Activated T-helper 1 cell treated with anti-CD3 and anti-CD28 coated beads, Interleukin-12 subunit alpha, Interleukin-12 subunit beta, Interleukin-2, Interleukin-4 antibody, amounts not matched to agents 30 ng/mL and 10 ng/mL and 1 ng/mL, durations not matched to agents 14 hours and 24 hours and 36 hours (primary cell): ENCODE results near the gene ST14. TPM values are rescaled to one million over a fixed set of nuclear protein-coding genes. Genes with fewer than 3 reads are reported as not detected.

Experiments
- DNase-seq: peaks from one replicate; pipeline ENCODE4 v3.0.0; 2021; ENCODE audit warnings: low spot score
- H3K27ac Mint-ChIP-seq: one replicate; pipeline ENCODE4 v1.8.0; 2021; ENCODE audit warnings: mild to moderate bottlenecking, mixed read lengths
- H3K27me3 Mint-ChIP-seq: one replicate; pipeline ENCODE4 v1.8.0; 2022; ENCODE audit warnings: mild to moderate bottlenecking, moderate library complexity, mixed read lengths; ENCODE audit not compliant: insufficient read depth
- H3K36me3 Mint-ChIP-seq: one replicate; pipeline ENCODE4 v1.8.0; 2021; ENCODE audit warnings: low read depth, mixed read lengths
- H3K4me1 Mint-ChIP-seq: one replicate; pipeline ENCODE4 v1.8.0; 2021; ENCODE audit warnings: low read depth, mixed read lengths
- H3K4me3 Mint-ChIP-seq: one replicate; pipeline ENCODE4 v1.8.0; 2021; ENCODE audit warnings: mild to moderate bottlenecking, moderate library complexity, mixed read lengths
- H3K9me3 Mint-ChIP-seq: one replicate; pipeline ENCODE4 v1.8.0; 2021; ENCODE audit warnings: mixed read lengths
- intact Hi-C: fragments of 100-400 bp; cut with micrococcal nuclease; formaldehyde crosslinking; loops from one replicate; pipeline ENCODE4 v1.15.1; 2024
- total RNA-seq: library from RNA; stranded (reverse); gene quantifications from 2 replicates; pipeline ENCODE4 v1.2.3, GENCODE V29; 2022

The ST14 gene
- total RNA-seq, 1 donor from 2014 or later, result not detected

DNA sequence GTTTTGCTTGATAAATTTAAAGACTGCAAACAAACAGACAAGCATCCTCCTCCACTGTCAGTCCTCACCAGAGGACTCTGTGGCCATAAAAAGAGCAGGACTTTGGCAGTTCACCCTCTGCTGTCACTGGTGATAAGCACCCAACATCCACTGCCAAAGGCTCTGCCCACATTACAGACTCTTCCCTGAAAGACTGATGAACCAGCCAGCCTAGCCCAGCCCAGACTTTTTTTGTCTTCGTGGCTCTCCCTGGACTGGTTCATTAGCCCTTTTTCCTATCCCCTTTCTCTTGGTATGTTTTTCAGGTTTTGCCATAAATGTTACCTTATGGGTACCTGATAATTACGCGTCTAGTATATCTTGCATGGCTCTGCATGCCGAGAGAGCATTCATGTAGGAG is 15.1 kb downstream of the ST14 start:
- peaks cover 9% of the 10 kb centered on the region for H3K9me3 Mint-ChIP-seq
- H3K27me3 Mint-ChIP-seq, result peaks cover 4% of the 10 kb centered on the region
- intact Hi-C loops, result no loop called here
- no peak overlapping the region for H3K27ac Mint-ChIP-seq
- no peak overlapping the region for H3K4me3 Mint-ChIP-seq
- DNase-seq, result no peak
- no peaks in the 10 kb centered on the region for H3K36me3 Mint-ChIP-seq
- H3K4me1 Mint-ChIP-seq, result no peaks in the 10 kb centered on the region

DNA sequence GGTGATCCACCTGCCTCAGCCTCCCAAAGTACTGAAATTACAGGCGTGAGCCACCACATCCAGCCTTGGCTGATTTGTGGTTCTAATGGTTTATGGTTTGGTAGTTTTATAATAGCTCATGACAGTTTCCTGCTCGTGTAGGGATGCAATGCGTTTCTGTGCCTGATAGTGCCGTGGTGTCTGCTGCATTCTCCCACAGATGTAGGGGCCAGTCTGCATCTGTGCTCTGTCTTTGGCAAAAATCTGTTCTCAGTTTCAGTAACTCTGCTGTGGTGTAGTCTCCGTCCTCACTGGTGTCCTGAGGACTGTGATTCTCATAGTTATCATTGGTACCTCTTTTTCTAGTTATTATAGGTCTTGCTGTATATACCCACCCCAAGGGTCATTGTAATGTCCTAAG is 16.3 kb downstream of the ST14 start:
- H3K27ac Mint-ChIP-seq, result no peak overlapping the region
- intact Hi-C loops, result no loop called here
- no peaks in the 10 kb centered on the region for H3K36me3 Mint-ChIP-seq
- H3K9me3 Mint-ChIP-seq, result peaks cover 9% of the 10 kb centered on the region
- H3K27me3 Mint-ChIP-seq, result peaks cover 4% of the 10 kb centered on the region
- H3K4me3 Mint-ChIP-seq, result no peak overlapping the region
- no peaks in the 10 kb centered on the region for H3K4me1 Mint-ChIP-seq
- DNase-seq, result no peak

- peaks cover 9% of the 10 kb centered on the region for H3K9me3 Mint-ChIP-seq
- no peak for DNase-seq
- H3K4me3 Mint-ChIP-seq, result no peak overlapping the region
- H3K36me3 Mint-ChIP-seq, result no peaks in the 10 kb centered on the region
- no peaks in the 10 kb centered on the region for H3K4me1 Mint-ChIP-seq
- peaks cover 6% of the 10 kb centered on the region for H3K27me3 Mint-ChIP-seq
- no peak overlapping the region for H3K27ac Mint-ChIP-seq
- intact Hi-C loops, result no loop called here
These were observed 18.2 kb downstream of the ST14 start for GRCh38 chr11:130177782-130178181.

GRCh38 chr11:130178441-130179339 is 19.1 kb downstream of the ST14 start:
- Mint-ChIP-seq H3K27me3 (peaks cover 6% of the 10 kb centered on the region), H3K27ac (no peak overlapping the region), H3K4me1 (no peaks in the 10 kb centered on the region), H3K36me3 (no peaks in the 10 kb centered on the region), H3K9me3 (peaks cover 9% of the 10 kb centered on the region), H3K4me3 (no peak overlapping the region)
- intact Hi-C loops, result no loop called here
- no peak for DNase-seq

DNA sequence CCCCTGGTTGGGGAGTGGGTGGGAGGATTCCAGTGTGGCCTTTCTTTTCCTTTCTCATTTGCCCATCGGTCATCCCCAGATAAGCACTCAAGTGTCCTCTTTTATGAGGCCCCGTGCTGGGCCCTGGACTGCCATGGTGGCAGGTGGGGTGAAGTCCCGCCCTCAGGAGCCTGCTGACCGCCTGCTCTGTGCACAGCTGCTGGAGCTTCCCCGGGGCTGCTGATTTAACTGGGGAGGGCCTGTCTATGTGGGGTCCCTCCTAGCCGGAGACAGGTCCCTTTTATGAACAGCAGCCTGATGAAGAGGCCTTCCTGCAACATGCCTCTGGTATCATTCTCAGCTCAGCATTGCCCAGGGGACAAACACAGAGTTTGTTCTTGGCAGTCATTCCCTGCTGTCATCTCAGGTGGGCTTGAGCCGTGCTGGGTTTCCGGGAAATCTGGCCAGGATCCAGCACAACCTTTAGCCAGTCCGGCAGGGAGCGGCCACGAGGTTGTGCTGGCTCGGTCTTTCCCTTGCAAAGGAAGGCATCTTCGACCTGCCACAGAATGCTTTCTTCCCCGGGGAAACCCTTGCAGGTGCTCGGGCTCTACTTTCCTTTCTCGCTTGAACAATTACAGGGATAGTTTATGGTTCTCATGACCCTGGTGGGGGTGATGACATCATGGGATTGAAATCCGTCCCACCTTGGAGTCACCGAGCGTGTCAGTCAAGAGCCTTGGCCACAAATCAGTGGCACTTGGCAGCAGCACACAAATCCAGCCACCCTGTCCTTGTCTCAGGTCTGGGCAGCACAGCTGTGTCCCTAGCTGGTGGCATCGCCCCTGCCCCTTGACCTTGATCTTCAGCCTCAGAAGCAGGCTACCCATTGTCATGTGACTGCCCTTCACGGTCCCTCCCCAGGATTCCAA is 20.1 kb downstream of the ST14 start:
- DNase-seq, result no peak
- H3K9me3 Mint-ChIP-seq, result peaks cover 7% of the 10 kb centered on the region
- H3K27me3 Mint-ChIP-seq, result peaks cover 6% of the 10 kb centered on the region
- H3K4me3 Mint-ChIP-seq, result no peak overlapping the region
- H3K27ac Mint-ChIP-seq, result no peak overlapping the region
- intact Hi-C loops, result no loop called here
- no peaks in the 10 kb centered on the region for H3K36me3 Mint-ChIP-seq
- no peaks in the 10 kb centered on the region for H3K4me1 Mint-ChIP-seq

- intact Hi-C loops, result no loop called here
- peaks cover 2% of the 10 kb centered on the region for H3K27me3 Mint-ChIP-seq
- no peaks in the 10 kb centered on the region for H3K4me1 Mint-ChIP-seq
These were observed 20.9 kb downstream of the ST14 start for GRCh38 chr11:130180491-130180890.

GRCh38 chr11:130180896-130181294 is 21.3 kb downstream of the ST14 start:
- H3K27me3 Mint-ChIP-seq, result peaks cover 2% of the 10 kb centered on the region
- no peaks in the 10 kb centered on the region for H3K9me3 Mint-ChIP-seq
- intact Hi-C loops, result no loop called here
- H3K36me3 Mint-ChIP-seq, result no peaks in the 10 kb centered on the region
- H3K4me3 Mint-ChIP-seq, result no peak overlapping the region
- no peak overlapping the region for H3K27ac Mint-ChIP-seq
- H3K4me1 Mint-ChIP-seq, result no peaks in the 10 kb centered on the region
- no peak for DNase-seq

More at GRCh38 chr11:130180491-130180890, 20.9 kb downstream of the ST14 start:
- H3K4me3 Mint-ChIP-seq, result no peak overlapping the region
- H3K27ac Mint-ChIP-seq, result no peak overlapping the region
- no peak for DNase-seq
- no peaks in the 10 kb centered on the region for H3K9me3 Mint-ChIP-seq
- H3K36me3 Mint-ChIP-seq, result no peaks in the 10 kb centered on the region

- intact Hi-C loops, result no loop called here
- Mint-ChIP-seq H3K27me3 (peaks cover 2% of the 10 kb centered on the region), H3K36me3 (no peaks in the 10 kb centered on the region), H3K4me1 (no peaks in the 10 kb centered on the region), H3K27ac (no peak overlapping the region), H3K4me3 (no peak overlapping the region), H3K9me3 (no peaks in the 10 kb centered on the region)
- no peak for DNase-seq
These were observed 22.0 kb downstream of the ST14 start for GRCh38 chr11:130181295-130182272.

DNA sequence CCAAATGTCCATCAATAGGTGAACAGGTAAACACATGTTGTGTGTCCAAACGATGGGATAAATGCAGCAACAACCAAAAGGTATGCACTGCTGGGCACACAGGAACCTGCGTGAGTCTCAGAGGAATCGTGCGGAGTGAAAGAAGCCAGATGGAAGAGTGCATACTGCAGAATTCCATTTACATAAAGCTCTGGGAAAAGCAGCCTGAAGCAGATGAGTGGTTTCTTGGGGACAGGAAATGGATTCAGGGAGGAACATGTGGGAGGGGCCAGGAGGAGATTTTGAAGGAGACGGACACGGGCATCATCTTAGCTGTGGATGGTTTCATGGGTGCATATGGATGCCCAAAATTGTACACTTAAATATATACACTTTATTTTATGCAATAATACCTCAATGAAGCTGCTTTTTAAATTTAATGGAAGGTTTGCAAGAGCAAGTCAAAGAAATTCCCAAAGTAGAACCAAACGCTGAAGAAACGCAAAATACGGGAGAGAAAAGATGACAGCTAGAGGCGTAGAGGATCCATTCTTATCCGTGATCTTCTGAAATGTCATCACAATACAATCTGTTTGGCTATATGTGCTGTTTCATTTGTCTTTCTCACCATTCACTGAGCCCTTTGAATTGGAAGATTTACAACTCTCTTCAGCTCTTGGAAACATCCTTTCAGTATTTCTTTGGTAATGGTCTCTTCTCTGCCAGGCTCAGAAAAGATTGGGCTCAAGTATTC is 24.5 kb downstream of the ST14 start:
- intact Hi-C loops, result no loop called here
- no peaks in the 10 kb centered on the region for H3K36me3 Mint-ChIP-seq

GRCh38 chr11:130187096-130187495 is 27.5 kb downstream of the ST14 start:
- DNase-seq, result no peak
- Mint-ChIP-seq H3K4me3 (no peak overlapping the region), H3K27ac (no peak overlapping the region), H3K36me3 (no peaks in the 10 kb centered on the region), H3K4me1 (no peaks in the 10 kb centered on the region), H3K27me3 (peaks cover 2% of the 10 kb centered on the region), H3K9me3 (no peaks in the 10 kb centered on the region)
- intact Hi-C loops, result no loop called here

More for the DNA sequence above, 24.5 kb downstream of the ST14 start:
- no peaks in the 10 kb centered on the region for H3K9me3 Mint-ChIP-seq
- DNase-seq, result no peak
- no peak overlapping the region for H3K27ac Mint-ChIP-seq
- H3K4me1 Mint-ChIP-seq, result no peaks in the 10 kb centered on the region
- H3K4me3 Mint-ChIP-seq, result no peak overlapping the region
- peaks cover 2% of the 10 kb centered on the region for H3K27me3 Mint-ChIP-seq

DNA sequence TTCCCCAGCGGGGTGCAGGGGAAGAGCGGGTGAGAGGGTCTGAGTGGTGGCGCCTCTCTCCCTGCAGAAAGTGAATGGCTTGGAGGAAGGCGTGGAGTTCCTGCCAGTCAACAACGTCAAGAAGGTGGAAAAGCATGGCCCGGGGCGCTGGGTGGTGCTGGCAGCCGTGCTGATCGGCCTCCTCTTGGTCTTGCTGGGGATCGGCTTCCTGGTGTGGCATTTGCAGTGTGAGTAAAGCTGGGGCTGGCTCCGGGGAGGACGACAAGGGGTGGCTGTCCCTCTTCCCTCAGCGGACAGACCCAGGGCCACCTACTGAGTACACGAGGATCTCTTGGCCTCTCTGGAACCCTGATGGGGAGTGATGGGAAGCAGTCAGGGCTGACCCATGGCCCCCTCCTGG is 28.5 kb downstream of the ST14 start:
- Mint-ChIP-seq H3K4me3 (no peak overlapping the region), H3K9me3 (no peaks in the 10 kb centered on the region), H3K27me3 (no peaks in the 10 kb centered on the region), H3K4me1 (no peaks in the 10 kb centered on the region), H3K36me3 (no peaks in the 10 kb centered on the region), H3K27ac (no peak overlapping the region)
- intact Hi-C loops, result no loop called here
- no peak for DNase-seq
